HL-60 (cell line): ENCODE results near the gene IQSEC3.

Experiments
- DNase-seq, 2 experiments: peaks; one replicate each; pipeline ENCODE4 v3.0.0-alpha.2; 2010 to 2020; ENCODE audit warnings: low read depth in 1 of 2, low spot score in 1 of 2
- H3K27ac ChIP-seq: fragments of 250-450 bp; sonication (Bioruptor Pico); replicated peaks from 2 replicates; pipeline ENCODE4 v1.5.1; 2020; ENCODE audit warnings: mild to moderate bottlenecking, moderate library complexity
- H3K27me3 ChIP-seq: fragments of 250-450 bp; sonication (Bioruptor Pico); 2 replicates; pipeline ENCODE4 v1.5.1; 2021; ENCODE audit warnings: mild to moderate bottlenecking, moderate library complexity; ENCODE audit not compliant: insufficient read depth, poor library complexity, severe bottlenecking
- H3K4me3 ChIP-seq: replicated peaks from 2 replicates; pipeline ENCODE4 v1.5.1; 2011; ENCODE audit warnings: mild to moderate bottlenecking, control low read depth, low read length; ENCODE audit not compliant: insufficient read depth
- CTCF ChIP-seq: IDR thresholded peaks from one replicate; pipeline ENCODE4 v1.5.1; 2011; ENCODE audit warnings: low read length, control low read depth, inconsistent platforms; ENCODE audit not compliant: insufficient read depth
- GABPA ChIP-seq: IDR thresholded peaks from 2 replicates; pipeline ENCODE4 v1.6.1; 2012; ENCODE audit warnings: low read depth
- POLR2AphosphoS5 ChIP-seq: IDR thresholded peaks from 2 replicates; pipeline ENCODE4 v1.6.1; 2012; ENCODE audit warnings: low read depth
- REST ChIP-seq: IDR thresholded peaks from 2 replicates; pipeline ENCODE4 v1.6.1; 2012; ENCODE audit warnings: low read depth; ENCODE audit not compliant: insufficient replicate concordance
- SPI1 ChIP-seq: IDR thresholded peaks from 2 replicates; pipeline ENCODE4 v1.6.1; 2012; ENCODE audit warnings: low read depth, mild to moderate bottlenecking, borderline replicate concordance

Gene IQSEC3

GRCh38 chr12:178829-179109, 112.2 kb downstream of the IQSEC3 start:
- no peaks in the 10 kb centered on the region for H3K27me3 ChIP-seq
- TF ChIP-seq REST (no peak), POLR2AphosphoS5 (no peak), SPI1 (no peak), CTCF (no peak), GABPA (no peak)
- no peak overlapping the region for H3K4me3 ChIP-seq
- no peak overlapping the region for H3K27ac ChIP-seq
- DNase-seq, result no peak

- no peak overlapping the region for H3K4me3 ChIP-seq
- no peak for TF ChIP-seq POLR2AphosphoS5
- no peak for DNase-seq
- H3K27ac ChIP-seq, result no peak overlapping the region
- no peaks in the 10 kb centered on the region for H3K27me3 ChIP-seq
These were observed 112.7 kb downstream of the IQSEC3 start for GRCh38 chr12:179131-179884.

- Histone ChIP-seq H3K27ac (no peak overlapping the region), H3K27me3 (no peaks in the 10 kb centered on the region), H3K4me3 (no peak overlapping the region)
- no peak for TF ChIP-seq GABPA
- TF ChIP-seq POLR2AphosphoS5, result no peak
- TF ChIP-seq SPI1, result no peak
- no peak for TF ChIP-seq REST
- TF ChIP-seq CTCF, result no peak
- no peak for DNase-seq
These were observed 113.3 kb downstream of the IQSEC3 start for GRCh38 chr12:179885-180284.

GRCh38 chr12:180445-180844, 113.9 kb downstream of the IQSEC3 start:
- Histone ChIP-seq H3K27ac (no peak overlapping the region), H3K27me3 (no peaks in the 10 kb centered on the region), H3K4me3 (no peak overlapping the region)
- DNase-seq, result peak; percentile 63 to 75
- no peak for TF ChIP-seq REST
- TF ChIP-seq POLR2AphosphoS5, result no peak
- TF ChIP-seq GABPA, result no peak
- no peak for TF ChIP-seq CTCF
- TF ChIP-seq SPI1, result peak; percentile 81; the same call in 1 of the 2 replicates
